HUES48 (cell line): Measurements from ENCODE around the gene NFXL1.

Experiments used
- H3K27ac ChIP-seq: one replicate; pipeline ENCODE4 v1.7.0; 2013; ENCODE audit warnings: low read depth, low read length, inconsistent platforms
- H3K27me3 ChIP-seq: 2 replicates; pipeline ENCODE4 v1.6.1; 2013; ENCODE audit warnings: mild to moderate bottlenecking, low read length; ENCODE audit not compliant: control insufficient read depth, insufficient read depth
- H3K36me3 ChIP-seq: 2 replicates; pipeline ENCODE4 v1.6.1; 2013; ENCODE audit warnings: low read length; ENCODE audit not compliant: control insufficient read depth, insufficient read depth
- H3K4me1 ChIP-seq: 2 replicates; pipeline ENCODE4 v1.6.1; 2013; ENCODE audit warnings: mild to moderate bottlenecking, low read length; ENCODE audit not compliant: control insufficient read depth, insufficient read depth
- H3K4me3 ChIP-seq: 2 replicates; pipeline ENCODE4 v1.5.1; 2013; ENCODE audit warnings: mild to moderate bottlenecking, low read depth, low read length
- H3K9ac ChIP-seq: 2 replicates; pipeline ENCODE4 v1.6.1; 2013; ENCODE audit warnings: mild to moderate bottlenecking, low read depth, low read length, moderate library complexity
- H3K9me3 ChIP-seq: 2 replicates; pipeline ENCODE4 v1.6.1; 2013; ENCODE audit warnings: low read length; ENCODE audit not compliant: control insufficient read depth, insufficient read depth

NFXL1 gene

GRCh38 chr4:47804598-47804997, 109.8 kb downstream of the NFXL1 start:
- no peaks in the 10 kb centered on the region for H3K36me3 ChIP-seq
- no peak overlapping the region for H3K27ac ChIP-seq
- H3K9me3 ChIP-seq, result no peaks in the 10 kb centered on the region; the same call in 1 of the 2 replicates
- no peak overlapping the region for H3K4me3 ChIP-seq
- H3K4me1 ChIP-seq, result no peaks in the 10 kb centered on the region
- no peaks in the 10 kb centered on the region for H3K27me3 ChIP-seq
- H3K9ac ChIP-seq, result no peak overlapping the region

DNA sequence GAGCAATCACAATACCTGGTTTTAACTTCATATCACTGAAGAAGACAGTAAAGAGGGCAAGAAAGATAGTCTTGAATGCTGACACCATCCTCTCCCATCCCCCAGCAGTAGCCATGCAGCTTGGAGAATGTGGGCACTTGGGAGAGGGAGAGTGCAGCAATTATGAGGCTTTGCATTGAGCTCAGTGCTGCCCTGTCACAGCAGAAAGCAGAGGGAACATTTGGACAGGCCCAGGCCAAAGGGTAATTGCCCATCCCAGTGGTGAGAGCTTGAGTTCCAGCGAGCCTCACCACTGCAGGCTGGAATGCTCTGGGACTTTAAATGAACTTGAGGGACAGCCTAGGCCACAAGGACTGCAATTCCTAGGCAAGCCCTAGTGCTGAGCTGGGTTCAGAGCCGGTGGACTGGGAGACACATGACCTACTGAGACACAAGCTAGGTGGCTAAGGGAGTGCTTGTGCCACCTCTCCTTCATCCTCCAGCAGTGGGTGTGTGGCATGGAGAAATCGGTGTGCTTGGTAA, 112.8 kb downstream of the NFXL1 start:
- Histone ChIP-seq H3K27me3 (no peaks in the 10 kb centered on the region), H3K27ac (no peak overlapping the region), H3K36me3 (no peaks in the 10 kb centered on the region), H3K9me3 (no peaks in the 10 kb centered on the region; the same call in 1 of the 2 replicates), H3K9ac (no peak overlapping the region), H3K4me3 (no peak overlapping the region), H3K4me1 (no peaks in the 10 kb centered on the region)

DNA sequence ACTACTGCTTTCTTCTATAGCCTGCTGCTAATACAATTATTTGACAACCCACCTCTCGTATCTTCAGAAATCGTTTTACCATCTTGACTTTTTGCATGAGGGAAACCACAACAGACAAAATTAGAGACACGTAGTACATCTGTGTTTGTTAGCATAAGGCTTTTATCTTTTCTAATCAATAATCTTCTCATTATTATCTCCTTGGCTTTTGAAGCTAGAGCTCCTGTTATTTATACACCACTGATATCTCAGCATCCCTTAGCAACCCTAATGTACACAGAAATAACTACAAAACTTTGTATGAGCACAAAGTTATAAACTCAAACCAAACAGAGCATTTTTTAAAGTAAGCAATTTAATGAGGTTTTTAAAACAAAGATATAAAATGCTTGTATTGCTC, 116.2 kb downstream of the NFXL1 start:
- Histone ChIP-seq H3K9ac (no peak overlapping the region), H3K9me3 (no peaks in the 10 kb centered on the region), H3K4me3 (no peak overlapping the region), H3K27ac (no peak overlapping the region), H3K27me3 (no peaks in the 10 kb centered on the region), H3K36me3 (no peaks in the 10 kb centered on the region), H3K4me1 (no peaks in the 10 kb centered on the region)
